Ovary (tissue), 3 donors: ENCODE results near the gene ADK.

ENCODE experiments used
- EP300 ChIP-seq: sonication (generic); formaldehyde crosslinking; IDR thresholded peaks from one replicate; pipeline ENCODE4 v1.6.1; 2017; ENCODE audit warnings: antibody characterized with exemption
- POLR2A ChIP-seq: fragments of 450-650 bp; IDR thresholded peaks from one replicate; pipeline ENCODE4 v1.6.1; 2017; ENCODE audit warnings: antibody characterized with exemption, mild to moderate bottlenecking, moderate library complexity
- TF ChIP-seq, protein P1 (sequence below), 3 donors: fragments of 450-650 bp in 2 of 3; fragments of 200-600 bp in 1 of 3; IDR thresholded peaks; one replicate each; pipeline versions ENCODE4 v1.5.1 to v1.8.0; 2016 to 2022; ENCODE audit warnings: antibody characterized with exemption in 3 of 3, mild to moderate bottlenecking in 1 of 3
- donor health status: DM: no; HTN: no; CAD: no.

DNA sequence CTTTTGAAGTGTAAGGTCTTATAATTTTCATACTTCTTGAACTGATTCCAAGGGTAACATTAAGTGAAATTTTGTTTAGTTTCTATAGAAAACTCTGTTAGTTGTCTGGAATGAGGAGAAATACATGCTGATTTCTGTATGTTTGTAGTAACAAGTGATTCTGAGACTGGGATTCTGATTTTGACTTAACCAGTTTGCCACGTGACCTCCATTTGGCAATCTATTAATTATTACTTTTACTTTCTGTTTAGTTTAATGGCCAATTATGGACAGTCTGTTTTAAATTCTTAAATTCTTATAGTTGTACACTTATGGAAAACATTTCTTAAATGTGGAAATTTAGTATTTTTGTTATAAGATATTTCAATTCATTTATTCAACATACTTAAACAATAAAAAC is 163.1 kb downstream of the ADK start:
- no peak for TF ChIP-seq EP300
- TF ChIP-seq, protein P1, sequence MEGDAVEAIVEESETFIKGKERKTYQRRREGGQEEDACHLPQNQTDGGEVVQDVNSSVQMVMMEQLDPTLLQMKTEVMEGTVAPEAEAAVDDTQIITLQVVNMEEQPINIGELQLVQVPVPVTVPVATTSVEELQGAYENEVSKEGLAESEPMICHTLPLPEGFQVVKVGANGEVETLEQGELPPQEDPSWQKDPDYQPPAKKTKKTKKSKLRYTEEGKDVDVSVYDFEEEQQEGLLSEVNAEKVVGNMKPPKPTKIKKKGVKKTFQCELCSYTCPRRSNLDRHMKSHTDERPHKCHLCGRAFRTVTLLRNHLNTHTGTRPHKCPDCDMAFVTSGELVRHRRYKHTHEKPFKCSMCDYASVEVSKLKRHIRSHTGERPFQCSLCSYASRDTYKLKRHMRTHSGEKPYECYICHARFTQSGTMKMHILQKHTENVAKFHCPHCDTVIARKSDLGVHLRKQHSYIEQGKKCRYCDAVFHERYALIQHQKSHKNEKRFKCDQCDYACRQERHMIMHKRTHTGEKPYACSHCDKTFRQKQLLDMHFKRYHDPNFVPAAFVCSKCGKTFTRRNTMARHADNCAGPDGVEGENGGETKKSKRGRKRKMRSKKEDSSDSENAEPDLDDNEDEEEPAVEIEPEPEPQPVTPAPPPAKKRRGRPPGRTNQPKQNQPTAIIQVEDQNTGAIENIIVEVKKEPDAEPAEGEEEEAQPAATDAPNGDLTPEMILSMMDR (IDR thresholded peaks at IDR 0.05): no peak
- TF ChIP-seq POLR2A: no peak
